NCI-H774 (cell line): ENCODE data around the gene RYR3.

Experiments
- DNase-seq: peaks from one replicate; lab custom pipeline; 2025; lab: John Stamatoyannopoulos, UW

The RYR3 gene

GRCh38 chr15:33834892-33835743 lies 524.4 kb downstream of the RYR3 start:
- no peak for DNase-seq

GRCh38 chr15:33837294-33837693 lies 526.5 kb downstream of the RYR3 start:
- DNase-seq, result no peak

- no peak for DNase-seq
These were observed 528.8 kb downstream of the RYR3 start for GRCh38 chr15:33839540-33839939.

- no peak for DNase-seq
These were observed 529.8 kb downstream of the RYR3 start for GRCh38 chr15:33840615-33841014.

GRCh38 chr15:33844186-33844585 lies 533.4 kb downstream of the RYR3 start:
- no peak for DNase-seq

GRCh38 chr15:33844597-33844996 lies 533.8 kb downstream of the RYR3 start:
- no peak for DNase-seq

- no peak for DNase-seq
These were observed 535.4 kb downstream of the RYR3 start for GRCh38 chr15:33846142-33846541.

GRCh38 chr15:33846862-33847261 lies 536.1 kb downstream of the RYR3 start:
- no peak for DNase-seq

- DNase-seq, result no peak
These were observed 537.2 kb downstream of the RYR3 start for GRCh38 chr15:33848011-33848410.

- DNase-seq, result no peak
These were observed 540.3 kb downstream of the RYR3 start for GRCh38 chr15:33851079-33851478.

- DNase-seq, result no peak
These were observed 541.3 kb downstream of the RYR3 start for GRCh38 chr15:33852094-33852493.

GRCh38 chr15:33852570-33852969 lies 541.8 kb downstream of the RYR3 start:
- no peak for DNase-seq

GRCh38 chr15:33857726-33858125 lies 547.0 kb downstream of the RYR3 start:
- DNase-seq, result no peak

GRCh38 chr15:33858836-33859235 lies 548.1 kb downstream of the RYR3 start:
- DNase-seq, result no peak

GRCh38 chr15:33859992-33860545 lies 549.3 kb downstream of the RYR3 start:
- no peak for DNase-seq

GRCh38 chr15:33860754-33861153 lies 550.0 kb downstream of the RYR3 start:
- no peak for DNase-seq

- DNase-seq, result no peak
These were observed 553.8 kb downstream of the RYR3 start for GRCh38 chr15:33864360-33865075.

- DNase-seq, result no peak
These were observed 554.6 kb downstream of the RYR3 start for GRCh38 chr15:33865416-33865815.

- DNase-seq, result no peak
These were observed 555.5 kb downstream of the RYR3 start for GRCh38 chr15:33866101-33866737.

GRCh38 chr15:33871980-33872379 lies 561.2 kb downstream of the RYR3 start:
- DNase-seq, result no peak

GRCh38 chr15:33872416-33873106 lies 561.8 kb downstream of the RYR3 start:
- no peak for DNase-seq

GRCh38 chr15:33874156-33874555 lies 563.4 kb downstream of the RYR3 start:
- no peak for DNase-seq
